CD4-positive, alpha-beta T cell treated with Interleukin-4 for 4 hours (primary cell): ENCODE data around the gene LBR.

Source experiments
- DNase-seq: peaks from one replicate; pipeline ENCODE4 v3.0.0-alpha.2; 2020

Gene LBR

GRCh38 chr1:225442123-225442505, 14.3 kb upstream of the LBR start:
- DNase-seq: no peak

- DNase-seq: no peak
These were observed 13.7 kb upstream of the LBR start for GRCh38 chr1:225441314-225442122.

- no peak for DNase-seq
These were observed 12.8 kb upstream of the LBR start for GRCh38 chr1:225440380-225441221.

- no peak for DNase-seq
These were observed 10.0 kb upstream of the LBR start for GRCh38 chr1:225437710-225438437.

GRCh38 chr1:225435957-225436392, 8.1 kb upstream of the LBR start:
- no peak for DNase-seq

- DNase-seq: no peak
These were observed 7.6 kb upstream of the LBR start for GRCh38 chr1:225435487-225435886.

GRCh38 chr1:225435076-225435475, 7.2 kb upstream of the LBR start:
- DNase-seq: no peak

GRCh38 chr1:225434046-225434445, 6.2 kb upstream of the LBR start:
- no peak for DNase-seq

GRCh38 chr1:225431081-225431863, 3.4 kb upstream of the LBR start:
- DNase-seq: no peak

- DNase-seq: no peak
These were observed 2.5 kb upstream of the LBR start for GRCh38 chr1:225430301-225430700.

GRCh38 chr1:225428881-225429455, 1.1 kb upstream of the LBR start:
- peak; percentile 27 for DNase-seq

GRCh38 chr1:225428068-225428880, 436 bp upstream of the LBR start:
- peak; percentile 93 for DNase-seq

- DNase-seq: peak; percentile 39
These were observed 1.2 kb downstream of the LBR start for GRCh38 chr1:225426395-225427234.

- no peak for DNase-seq
These were observed 2.5 kb downstream of the LBR start for GRCh38 chr1:225425201-225425786.

- no peak for DNase-seq
These were observed 3.2 kb downstream of the LBR start for GRCh38 chr1:225424562-225425200.

GRCh38 chr1:225423518-225423855, 4.4 kb downstream of the LBR start:
- no peak for DNase-seq

GRCh38 chr1:225422795-225423517, 4.9 kb downstream of the LBR start:
- no peak for DNase-seq

- DNase-seq: no peak
These were observed 5.7 kb downstream of the LBR start for GRCh38 chr1:225422031-225422605.
